Stimulated activated CD4-positive, alpha-beta T cell treated with anti-CD3 and anti-CD28 coated beads, Interleukin-1b, Interleukin-23, amount 100 ng/mL, for 1 hour (primary cell): Measurements from ENCODE around the gene NDFIP1.

Source experiments
- DNase-seq, 2 donors: peaks; one replicate each; pipeline ENCODE4 v3.0.0-alpha.2; 2020; ENCODE audit warnings: low read depth in 2 of 2

The NDFIP1 gene

GRCh38 chr5:142118155-142118686, 9.6 kb downstream of the NDFIP1 start:
- no peak for DNase-seq

DNA sequence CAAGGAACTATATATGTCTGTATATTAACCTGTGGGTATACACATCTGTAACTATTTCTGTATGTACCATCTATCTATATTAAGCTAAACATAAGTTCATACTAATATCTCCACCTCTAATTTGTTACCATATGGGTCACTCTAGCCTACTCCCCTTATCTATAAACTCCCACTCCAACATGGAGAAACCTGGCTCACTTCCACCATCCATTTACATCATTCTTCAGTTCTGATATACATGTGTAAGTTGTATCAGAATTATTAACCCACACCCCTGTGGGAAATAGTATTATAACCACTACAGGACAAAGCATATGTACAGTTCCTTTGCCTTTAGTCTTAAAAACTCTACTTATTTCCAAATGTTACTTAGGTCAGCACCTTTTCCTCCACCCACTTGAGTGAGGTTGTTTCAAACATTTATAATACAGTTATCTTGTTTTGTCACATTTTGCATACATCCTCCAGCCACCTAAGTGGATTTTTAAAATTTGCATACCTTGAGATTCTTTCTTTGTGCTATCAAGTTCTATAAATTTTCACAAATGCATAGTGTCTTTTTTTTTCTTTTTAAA, 10.6 kb downstream of the NDFIP1 start:
- DNase-seq = no peak

DNA sequence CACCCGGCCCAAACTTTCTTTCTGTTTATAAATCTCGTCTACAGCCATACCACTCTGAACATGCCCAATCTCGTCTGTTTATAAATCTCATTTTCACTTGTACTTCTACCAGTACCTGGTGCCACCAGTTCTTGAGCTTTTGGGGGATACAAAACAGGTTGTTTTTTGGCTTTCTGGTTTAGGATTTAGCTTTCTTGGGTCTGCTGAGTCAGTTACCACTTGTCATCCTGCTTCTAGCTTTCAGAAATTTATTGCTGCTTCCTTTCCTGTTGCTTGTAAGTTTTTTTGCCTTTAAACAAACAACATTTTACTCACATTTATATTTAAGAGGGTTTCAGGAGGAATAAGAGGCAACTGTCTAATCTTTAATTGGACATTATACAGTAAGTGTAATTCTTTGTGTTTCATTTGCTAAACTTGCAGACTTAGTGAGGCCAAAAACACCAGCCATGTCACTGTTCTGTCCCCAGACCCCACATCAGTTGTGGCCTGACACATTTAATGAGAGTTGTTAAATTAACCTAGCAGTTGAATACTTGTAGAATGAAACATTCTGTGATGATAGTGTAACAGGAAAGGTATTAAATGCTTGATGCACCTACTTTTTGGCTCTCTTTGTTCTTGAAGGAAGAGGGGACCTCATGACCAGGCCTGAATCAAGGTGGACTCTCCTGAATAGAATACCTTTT, 11.8 kb downstream of the NDFIP1 start:
- no peak for DNase-seq

DNA sequence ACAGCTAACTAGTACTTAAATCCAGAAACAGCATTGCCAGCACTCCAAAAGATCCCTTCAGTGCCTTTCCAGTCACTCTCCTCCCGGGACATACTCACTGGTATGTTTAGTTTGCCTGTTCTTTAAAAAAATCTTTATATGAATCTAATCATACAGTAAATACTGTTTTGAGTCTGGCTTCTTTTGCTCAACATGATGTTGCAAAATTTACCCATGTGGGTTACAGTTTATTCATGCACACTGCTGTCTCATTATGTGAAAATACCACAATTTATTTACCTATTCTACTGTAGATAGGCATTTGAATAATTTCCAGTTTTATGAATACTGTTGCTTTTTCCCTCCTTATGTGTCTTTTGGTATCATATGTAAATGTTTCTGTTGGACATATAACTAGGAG, 13.5 kb downstream of the NDFIP1 start:
- DNase-seq = no peak

- DNase-seq = no peak
These were observed 16.8 kb downstream of the NDFIP1 start for GRCh38 chr5:142125378-142125777.

- no peak for DNase-seq
These were observed 17.4 kb downstream of the NDFIP1 start for GRCh38 chr5:142125963-142126362.

DNA sequence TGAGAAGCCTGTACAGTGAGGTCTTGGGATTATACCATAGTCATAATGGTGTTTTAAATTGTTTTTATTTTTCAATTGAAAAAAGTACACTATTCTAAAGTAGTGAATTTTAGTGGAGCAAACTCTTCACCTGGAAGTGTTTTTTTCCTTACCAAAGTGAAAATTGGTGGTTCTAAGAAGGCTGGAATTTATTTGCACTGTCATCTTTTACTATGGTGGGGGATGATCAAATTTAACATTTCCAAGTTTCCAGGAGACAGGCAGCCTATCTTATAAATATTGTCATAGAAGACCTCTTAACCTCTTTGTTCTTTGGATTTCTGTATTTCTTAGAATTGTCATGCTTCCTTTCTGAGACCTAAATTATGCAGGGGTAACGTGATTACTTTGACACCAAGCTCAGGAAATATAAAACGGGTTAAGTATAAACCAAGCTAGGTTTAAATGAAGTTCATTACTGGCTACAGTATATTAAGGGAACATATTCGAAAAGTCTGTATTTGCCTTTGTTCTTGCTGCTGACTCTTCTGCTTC, 20.2 kb downstream of the NDFIP1 start:
- no peak for DNase-seq

DNA sequence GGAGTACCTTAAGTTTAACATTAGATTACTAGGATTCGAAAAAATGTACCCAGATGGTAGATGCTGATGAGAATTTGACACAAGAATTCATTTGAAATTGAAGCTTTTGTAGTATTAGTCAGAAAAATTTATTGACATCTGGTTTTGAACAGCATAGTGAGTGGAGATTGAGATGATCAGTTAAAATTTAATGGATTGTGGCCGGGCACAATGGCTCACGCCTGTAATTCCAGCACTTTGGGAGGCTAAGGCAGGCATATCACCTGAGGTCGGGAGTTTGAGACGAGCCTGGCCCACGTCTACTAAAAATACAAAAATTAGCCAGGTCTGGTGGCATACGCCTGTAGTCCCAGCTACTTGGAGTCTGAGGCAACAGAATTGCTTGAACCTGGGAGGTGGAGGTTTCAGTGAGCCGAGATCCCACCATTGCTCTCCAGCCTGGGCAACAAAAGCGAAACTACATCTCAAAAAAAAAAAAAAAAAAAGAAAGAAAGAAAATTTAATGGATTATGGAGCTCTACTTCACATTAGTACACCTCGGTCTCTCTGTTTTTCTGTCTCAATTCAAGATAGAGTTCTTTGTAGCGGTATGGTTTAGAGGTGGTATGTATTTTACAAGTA, 21.0 kb downstream of the NDFIP1 start:
- DNase-seq = no peak

DNA sequence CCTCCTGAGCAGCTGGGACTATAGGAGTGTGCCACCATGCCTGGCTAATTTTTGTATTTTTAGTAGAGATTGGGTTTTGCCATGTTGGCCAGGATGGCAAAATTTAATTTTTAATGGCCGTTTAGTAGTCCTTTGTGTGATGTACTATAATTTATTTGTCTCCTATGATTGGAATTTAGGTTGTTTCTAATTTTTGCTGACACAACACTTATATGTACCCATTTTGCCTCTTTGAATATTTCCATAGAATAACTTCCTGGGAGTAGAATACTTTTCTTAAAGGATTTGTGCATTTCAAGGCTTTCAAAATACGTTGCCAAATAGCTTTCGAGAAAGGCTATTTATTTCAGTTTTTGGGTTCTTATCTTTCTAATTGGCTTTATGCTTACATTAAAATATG, 22.8 kb downstream of the NDFIP1 start:
- DNase-seq = no peak

DNA sequence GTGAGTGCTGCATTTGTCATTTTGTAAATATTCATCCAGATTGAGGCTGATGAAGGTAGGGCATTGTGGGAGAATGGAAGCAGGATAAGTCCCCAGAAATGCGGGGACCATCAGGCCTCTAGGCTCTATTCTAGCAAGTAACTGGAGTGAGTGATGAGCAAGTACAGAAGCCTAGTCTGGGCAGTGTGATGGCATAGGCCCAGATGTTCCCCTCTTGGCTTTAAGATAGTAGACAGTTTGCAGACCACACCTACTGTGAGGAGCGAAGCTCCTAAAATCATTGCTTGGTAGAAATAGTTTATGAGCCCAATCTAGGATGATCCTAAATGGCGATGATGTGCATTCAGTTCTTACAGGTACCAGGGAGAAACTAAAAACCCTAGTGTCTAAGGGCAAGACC, 24.3 kb downstream of the NDFIP1 start:
- no peak for DNase-seq

- no peak for DNase-seq
These were observed 25.0 kb downstream of the NDFIP1 start for GRCh38 chr5:142133330-142134206.

DNA sequence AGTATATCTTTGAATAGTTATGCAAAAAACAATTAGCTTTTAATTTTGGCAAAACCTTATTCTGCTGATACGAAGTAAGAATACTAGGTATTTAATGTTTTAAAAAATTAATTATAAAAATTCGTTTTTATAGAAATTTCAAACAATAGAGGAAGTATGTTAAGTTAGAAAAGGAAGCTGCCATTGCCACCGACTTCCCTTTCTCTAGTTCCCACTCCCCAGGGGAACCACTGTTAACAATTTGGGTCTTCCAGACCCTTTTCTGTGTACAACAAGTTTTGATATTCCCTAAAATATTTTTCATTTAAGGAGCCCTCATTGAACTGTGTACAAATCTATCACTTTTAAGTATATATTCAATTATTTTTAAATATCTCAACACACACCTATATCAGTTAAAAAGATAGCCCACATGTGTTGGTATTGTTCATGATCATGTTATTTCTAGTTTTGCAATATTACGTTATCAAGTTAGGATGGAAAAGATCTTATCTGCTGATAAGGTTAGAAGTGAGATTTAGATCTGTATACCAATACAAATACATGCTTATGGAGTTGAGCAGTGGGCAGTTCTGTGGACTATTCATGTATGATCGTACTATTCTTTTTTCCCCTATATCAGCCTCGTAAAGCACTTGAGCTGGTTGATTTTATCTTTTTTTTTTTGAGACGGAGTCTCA, 25.9 kb downstream of the NDFIP1 start:
- DNase-seq = no peak

DNA sequence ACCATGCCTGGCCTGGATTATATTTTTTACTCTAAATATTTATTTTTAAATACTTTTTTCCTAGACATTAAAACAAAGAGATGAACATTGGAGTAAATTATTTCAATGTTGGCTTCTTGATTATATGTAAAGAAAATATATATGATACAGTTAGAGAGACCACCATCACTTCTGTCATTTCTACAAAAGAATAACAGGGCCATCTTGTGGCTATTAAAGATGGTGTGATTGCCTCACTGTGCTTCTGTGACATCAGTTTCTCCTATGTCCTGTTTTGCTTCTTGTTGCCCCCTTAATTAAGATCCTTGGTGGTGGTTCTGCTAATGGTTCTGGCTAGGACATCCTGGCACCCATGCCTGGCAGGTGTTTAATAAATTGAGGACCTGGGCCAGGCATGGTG, 32.9 kb downstream of the NDFIP1 start:
- DNase-seq = no peak

DNA sequence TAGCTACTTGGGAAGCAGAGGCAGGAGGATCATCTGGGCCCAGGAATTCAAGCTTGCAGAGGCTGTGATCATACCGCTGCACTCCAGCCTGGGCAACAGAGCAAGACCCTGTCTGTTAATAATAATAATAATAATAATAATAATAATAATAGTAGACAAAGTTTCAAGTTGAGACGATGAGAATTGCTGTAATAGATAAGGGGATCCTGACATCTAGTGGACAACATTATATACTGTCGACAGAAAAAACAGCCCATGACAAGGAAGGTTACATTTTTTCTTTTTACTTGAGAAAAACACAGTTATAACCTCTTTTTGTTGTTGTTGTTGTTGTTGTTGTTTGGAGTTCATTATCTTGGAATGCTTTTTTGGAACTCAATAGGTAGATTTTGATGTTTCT, 35.3 kb downstream of the NDFIP1 start:
- no peak for DNase-seq

- peak; percentile 14 to 38 for DNase-seq
These were observed 36.7 kb downstream of the NDFIP1 start for GRCh38 chr5:142145106-142145900.

GRCh38 chr5:142149363-142149762, 40.8 kb downstream of the NDFIP1 start:
- no peak for DNase-seq

DNA sequence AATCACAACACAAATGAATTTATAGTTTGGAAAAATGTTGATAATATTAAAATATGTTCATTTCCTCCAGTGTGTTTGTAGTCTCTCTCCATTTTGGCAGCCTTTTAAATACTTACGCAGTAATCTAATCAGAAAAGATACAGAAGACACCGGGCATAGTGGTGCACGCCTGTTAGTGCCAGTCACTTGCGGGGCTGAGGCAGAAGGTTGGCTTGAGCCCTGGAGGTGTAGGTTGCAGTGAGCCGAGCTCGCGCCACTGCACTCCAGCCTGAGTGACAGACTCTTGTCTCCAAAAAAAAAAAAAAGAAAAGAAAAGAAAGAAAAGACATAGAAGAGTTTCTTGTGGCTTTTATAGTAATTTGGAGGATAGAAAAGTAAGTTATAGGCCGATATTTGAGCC, 41.9 kb downstream of the NDFIP1 start:
- DNase-seq = no peak

DNA sequence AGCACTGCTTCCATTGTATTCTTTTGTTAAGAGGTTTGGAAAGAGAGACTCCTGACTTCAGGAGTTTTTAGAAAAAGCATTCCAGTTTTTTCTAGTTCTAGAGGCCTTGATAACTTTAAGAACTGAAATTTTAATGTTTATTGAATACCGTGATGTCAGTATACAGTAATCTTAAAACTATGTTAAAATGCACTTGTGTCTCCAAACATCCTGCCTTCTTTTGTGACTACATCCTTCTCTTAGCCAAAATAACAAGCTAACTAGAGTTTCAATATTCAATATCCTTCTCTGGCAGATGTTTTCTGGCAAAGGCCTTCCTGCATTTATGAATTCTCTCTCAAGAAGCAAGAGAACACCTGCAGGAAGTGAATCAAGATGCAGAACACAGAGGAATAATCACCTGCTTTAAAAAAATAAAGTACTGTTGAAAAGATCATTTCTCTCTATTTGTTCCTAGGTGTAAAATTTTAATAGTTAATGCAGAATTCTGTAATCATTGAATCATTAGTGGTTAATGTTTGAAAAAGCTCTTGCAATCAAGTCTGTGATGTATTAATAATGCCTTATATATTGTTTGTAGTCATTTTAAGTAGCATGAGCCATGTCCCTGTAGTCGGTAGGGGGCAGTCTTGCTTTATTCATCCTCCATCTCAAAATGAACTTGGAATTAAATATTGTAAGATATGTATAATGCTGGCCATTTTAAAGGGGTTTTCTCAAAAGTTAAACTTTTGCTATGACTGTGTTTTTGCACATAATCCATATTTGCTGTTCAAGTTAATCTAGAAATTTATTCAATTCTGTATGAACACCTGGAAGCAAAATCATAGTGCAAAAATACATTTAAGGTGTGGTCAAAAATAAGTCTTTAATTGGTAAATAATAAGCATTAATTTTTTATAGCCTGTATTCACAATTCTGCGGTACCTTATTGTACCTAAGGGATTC, 43.1 kb downstream of the NDFIP1 start:
- DNase-seq = peak; percentile 21 to 23

- no peak for DNase-seq
These were observed 43.8 kb downstream of the NDFIP1 start for GRCh38 chr5:142152384-142152732.
